ENCODE measurements around the gene AFF4.

Gene AFF4

DNA sequence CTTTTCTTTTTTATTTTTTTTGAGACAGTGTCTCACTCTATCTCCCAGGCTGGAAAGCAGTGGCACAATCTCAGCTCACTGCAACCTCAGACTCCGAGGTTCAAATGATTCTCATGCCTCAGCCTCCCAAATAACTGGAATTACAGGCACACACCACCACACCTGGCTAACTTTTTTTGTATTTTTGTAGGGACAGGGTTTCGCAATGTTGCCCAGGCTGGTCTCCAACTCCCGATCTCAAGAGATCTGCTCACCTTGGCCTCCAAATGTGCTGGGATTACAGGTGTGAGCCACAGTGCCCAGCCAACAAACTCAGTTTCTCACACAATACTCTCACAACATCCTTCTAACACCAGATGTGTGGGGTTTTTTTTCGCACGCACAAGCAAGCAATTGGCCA is 22.1 kb downstream of the AFF4 start:
- TF ChIP-seq, protein P1, sequence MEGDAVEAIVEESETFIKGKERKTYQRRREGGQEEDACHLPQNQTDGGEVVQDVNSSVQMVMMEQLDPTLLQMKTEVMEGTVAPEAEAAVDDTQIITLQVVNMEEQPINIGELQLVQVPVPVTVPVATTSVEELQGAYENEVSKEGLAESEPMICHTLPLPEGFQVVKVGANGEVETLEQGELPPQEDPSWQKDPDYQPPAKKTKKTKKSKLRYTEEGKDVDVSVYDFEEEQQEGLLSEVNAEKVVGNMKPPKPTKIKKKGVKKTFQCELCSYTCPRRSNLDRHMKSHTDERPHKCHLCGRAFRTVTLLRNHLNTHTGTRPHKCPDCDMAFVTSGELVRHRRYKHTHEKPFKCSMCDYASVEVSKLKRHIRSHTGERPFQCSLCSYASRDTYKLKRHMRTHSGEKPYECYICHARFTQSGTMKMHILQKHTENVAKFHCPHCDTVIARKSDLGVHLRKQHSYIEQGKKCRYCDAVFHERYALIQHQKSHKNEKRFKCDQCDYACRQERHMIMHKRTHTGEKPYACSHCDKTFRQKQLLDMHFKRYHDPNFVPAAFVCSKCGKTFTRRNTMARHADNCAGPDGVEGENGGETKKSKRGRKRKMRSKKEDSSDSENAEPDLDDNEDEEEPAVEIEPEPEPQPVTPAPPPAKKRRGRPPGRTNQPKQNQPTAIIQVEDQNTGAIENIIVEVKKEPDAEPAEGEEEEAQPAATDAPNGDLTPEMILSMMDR (IDR thresholded peaks at IDR 0.05; ENCODE audit: low read depth, low read length): no peak
- TF ChIP-seq EZH2phosphoT487 (IDR thresholded peaks at IDR 0.05; ENCODE audit: low read depth): no peak
- H3K4me3 ChIP-seq (ENCODE audit: low read length): no peak overlapping the region
- peaks cover 21% of the 10 kb centered on the region for H4K20me1 ChIP-seq (ENCODE audit: insufficient read depth, low read length)
- no peak overlapping the region for H3K9ac ChIP-seq (ENCODE audit: low read length)
- no peaks in the 10 kb centered on the region for H3K4me1 ChIP-seq (ENCODE audit: low read length)
- H3K36me3 ChIP-seq (replicated peaks; ENCODE audit: low read depth, low read length): no peaks in the 10 kb centered on the region
- peaks cover 28% of the 10 kb centered on the region for H3K79me2 ChIP-seq (ENCODE audit: low read length)
- H3K27me3 ChIP-seq (ENCODE audit: low read depth, low read length): no peaks in the 10 kb centered on the region
- H3K9me3 ChIP-seq (ENCODE audit: insufficient read depth, low read length): no peaks in the 10 kb centered on the region
- H3K27ac ChIP-seq (ENCODE audit: low read length): no peak overlapping the region
- H2AFZ ChIP-seq (ENCODE audit: low read depth, low read length): no peak overlapping the region
- H3K4me2 ChIP-seq (ENCODE audit: low read length): no peak overlapping the region

DNA sequence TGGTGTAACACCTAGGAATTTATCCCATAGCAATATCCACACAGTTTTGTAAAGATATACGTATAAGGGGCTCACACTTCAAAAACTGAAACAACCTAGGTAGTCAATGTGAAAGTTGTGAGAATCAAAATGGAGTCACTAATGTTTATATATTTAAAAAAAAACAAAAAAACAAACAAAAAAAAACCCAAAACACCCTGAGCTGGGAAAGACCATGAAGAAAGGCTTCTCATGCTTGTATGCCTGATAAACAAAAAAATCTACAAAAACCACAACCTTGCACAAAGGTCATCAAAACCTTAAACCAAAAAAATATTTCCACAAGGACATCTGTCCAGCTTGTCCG is 35.4 kb downstream of the AFF4 start:
- Histone ChIP-seq H3K27me3 (ENCODE audit: low read depth, low read length) (no peaks in the 10 kb centered on the region), H3K4me1 (ENCODE audit: low read length) (no peaks in the 10 kb centered on the region), H3K4me3 (ENCODE audit: low read length) (no peak overlapping the region), H3K4me2 (ENCODE audit: low read length) (no peak overlapping the region), H3K79me2 (ENCODE audit: low read length) (no peaks in the 10 kb centered on the region), H4K20me1 (ENCODE audit: insufficient read depth, low read length) (no peaks in the 10 kb centered on the region; the same call in 1 of the 2 replicates), H3K36me3 (replicated peaks; ENCODE audit: low read depth, low read length) (peaks cover 3% of the 10 kb centered on the region), H3K9me3 (ENCODE audit: insufficient read depth, low read length) (no peaks in the 10 kb centered on the region), H2AFZ (ENCODE audit: low read depth, low read length) (no peak overlapping the region), H3K27ac (ENCODE audit: low read length) (no peak overlapping the region), H3K9ac (ENCODE audit: low read length) (no peak overlapping the region)
- TF ChIP-seq, protein P1 (IDR thresholded peaks at IDR 0.05; ENCODE audit: low read depth, low read length): no peak

DNA sequence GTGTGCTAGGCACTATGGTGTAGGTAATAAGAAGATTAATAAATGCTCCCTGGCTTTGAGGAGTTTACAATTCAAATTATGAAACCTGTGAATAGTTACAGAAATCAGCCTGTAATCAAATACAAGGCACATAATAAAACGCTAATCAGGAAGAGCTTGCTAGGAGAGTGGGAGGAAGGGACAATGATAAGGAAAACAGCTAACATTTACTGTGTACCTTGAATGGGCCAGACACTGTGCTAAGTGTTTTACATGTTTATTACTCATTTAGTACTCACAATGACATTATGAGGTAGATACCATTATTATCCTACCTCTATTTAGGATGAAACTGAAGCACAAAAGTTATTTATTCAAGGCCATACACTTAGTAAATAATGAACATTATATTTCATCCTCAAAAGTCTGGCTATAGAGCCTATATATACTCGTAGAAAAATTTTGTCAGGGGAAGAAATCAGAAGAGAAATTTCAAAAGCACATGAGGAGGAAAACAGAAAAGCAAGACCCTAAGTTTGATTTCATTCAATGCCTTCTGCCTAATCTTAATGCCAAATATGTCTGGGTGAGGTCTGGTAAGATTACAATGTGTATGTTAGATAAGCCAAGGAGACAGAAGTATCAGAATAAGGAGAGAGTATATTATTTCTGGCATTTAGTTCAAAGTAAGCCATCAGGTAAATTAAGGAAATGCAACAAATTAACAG is 35.9 kb downstream of the AFF4 start:
- no peaks in the 10 kb centered on the region for H3K9me3 ChIP-seq (ENCODE audit: insufficient read depth, low read length)
- no peak for TF ChIP-seq EZH2phosphoT487 (IDR thresholded peaks at IDR 0.05; ENCODE audit: low read depth)
- TF ChIP-seq, protein P1 (IDR thresholded peaks at IDR 0.05; ENCODE audit: low read depth, low read length): no peak
- H3K27me3 ChIP-seq (ENCODE audit: low read depth, low read length): no peaks in the 10 kb centered on the region
- no peak overlapping the region for H2AFZ ChIP-seq (ENCODE audit: low read depth, low read length)
- no peaks in the 10 kb centered on the region; the same call in 1 of the 2 replicates for H4K20me1 ChIP-seq (ENCODE audit: insufficient read depth, low read length)
- peaks cover 3% of the 10 kb centered on the region for H3K36me3 ChIP-seq (replicated peaks; ENCODE audit: low read depth, low read length)
- H3K4me1 ChIP-seq (ENCODE audit: low read length): no peaks in the 10 kb centered on the region
- no peak overlapping the region for H3K4me3 ChIP-seq (ENCODE audit: low read length)
- no peaks in the 10 kb centered on the region for H3K79me2 ChIP-seq (ENCODE audit: low read length)
- no peak overlapping the region for H3K4me2 ChIP-seq (ENCODE audit: low read length)
- no peak overlapping the region for H3K27ac ChIP-seq (ENCODE audit: low read length)
- H3K9ac ChIP-seq (ENCODE audit: low read length): no peak overlapping the region

DNA sequence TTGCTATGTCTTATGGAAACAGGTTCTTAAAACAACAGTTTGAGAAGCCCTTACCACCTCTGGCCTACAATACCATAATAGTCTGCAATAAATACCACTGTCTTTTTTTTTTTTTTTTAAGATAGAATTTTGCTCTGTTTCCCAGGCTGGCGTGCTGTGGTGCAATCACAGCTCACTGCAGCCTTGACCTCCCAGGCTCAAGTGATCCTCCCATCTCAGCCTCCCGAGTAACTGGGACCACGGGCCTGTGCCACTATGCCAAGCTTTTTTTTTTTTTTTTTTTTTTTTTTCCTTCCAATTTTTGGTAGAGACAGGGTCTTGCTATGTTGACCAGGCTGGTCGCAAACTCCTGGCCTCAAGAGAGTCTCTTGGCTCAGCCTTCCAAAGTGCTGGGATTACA is 37.0 kb downstream of the AFF4 start:
- Histone ChIP-seq H3K27ac (ENCODE audit: low read length) (no peak overlapping the region), H3K9ac (ENCODE audit: low read length) (no peak overlapping the region), H3K27me3 (ENCODE audit: low read depth, low read length) (no peaks in the 10 kb centered on the region), H3K9me3 (ENCODE audit: insufficient read depth, low read length) (no peaks in the 10 kb centered on the region), H3K4me1 (ENCODE audit: low read length) (no peaks in the 10 kb centered on the region), H3K36me3 (replicated peaks; ENCODE audit: low read depth, low read length) (peaks cover 3% of the 10 kb centered on the region), H2AFZ (ENCODE audit: low read depth, low read length) (no peak overlapping the region), H3K79me2 (ENCODE audit: low read length) (no peaks in the 10 kb centered on the region), H4K20me1 (ENCODE audit: insufficient read depth, low read length) (no peaks in the 10 kb centered on the region; the same call in 1 of the 2 replicates), H3K4me3 (ENCODE audit: low read length) (no peak overlapping the region), H3K4me2 (ENCODE audit: low read length) (no peak overlapping the region)
- TF ChIP-seq, protein P1 (IDR thresholded peaks at IDR 0.05; ENCODE audit: low read depth, low read length): no peak
- no peak for TF ChIP-seq EZH2phosphoT487 (IDR thresholded peaks at IDR 0.05; ENCODE audit: low read depth)
